IPS-15b (cell line): ENCODE data around the gene LFNG.
A peak's percentile ranks its signal among the peaks of the same experiment; 100 is the strongest.

Source experiments
- H3K27me3 ChIP-seq: one replicate; pipeline ENCODE4 v1.6.1; 2013; ENCODE audit warnings: low read length; ENCODE audit not compliant: control insufficient read depth, insufficient read depth
- H3K36me3 ChIP-seq: one replicate; pipeline ENCODE4 v1.6.1; 2013; ENCODE audit warnings: low read length; ENCODE audit not compliant: control insufficient read depth, insufficient read depth
- H3K4me1 ChIP-seq: one replicate; pipeline ENCODE4 v1.6.1; 2013; ENCODE audit warnings: mild to moderate bottlenecking, low read length; ENCODE audit not compliant: control insufficient read depth, insufficient read depth
- H3K4me3 ChIP-seq: one replicate; pipeline ENCODE4 v1.5.1; 2013; ENCODE audit warnings: low read depth, low read length
- H3K9ac ChIP-seq: one replicate; pipeline ENCODE4 v1.6.1; 2013; ENCODE audit warnings: low read depth, mild to moderate bottlenecking, low read length
- H3K9me3 ChIP-seq: one replicate; pipeline ENCODE4 v1.6.1; 2013; ENCODE audit warnings: mild to moderate bottlenecking, low read length; ENCODE audit not compliant: control insufficient read depth, insufficient read depth

LFNG gene

DNA sequence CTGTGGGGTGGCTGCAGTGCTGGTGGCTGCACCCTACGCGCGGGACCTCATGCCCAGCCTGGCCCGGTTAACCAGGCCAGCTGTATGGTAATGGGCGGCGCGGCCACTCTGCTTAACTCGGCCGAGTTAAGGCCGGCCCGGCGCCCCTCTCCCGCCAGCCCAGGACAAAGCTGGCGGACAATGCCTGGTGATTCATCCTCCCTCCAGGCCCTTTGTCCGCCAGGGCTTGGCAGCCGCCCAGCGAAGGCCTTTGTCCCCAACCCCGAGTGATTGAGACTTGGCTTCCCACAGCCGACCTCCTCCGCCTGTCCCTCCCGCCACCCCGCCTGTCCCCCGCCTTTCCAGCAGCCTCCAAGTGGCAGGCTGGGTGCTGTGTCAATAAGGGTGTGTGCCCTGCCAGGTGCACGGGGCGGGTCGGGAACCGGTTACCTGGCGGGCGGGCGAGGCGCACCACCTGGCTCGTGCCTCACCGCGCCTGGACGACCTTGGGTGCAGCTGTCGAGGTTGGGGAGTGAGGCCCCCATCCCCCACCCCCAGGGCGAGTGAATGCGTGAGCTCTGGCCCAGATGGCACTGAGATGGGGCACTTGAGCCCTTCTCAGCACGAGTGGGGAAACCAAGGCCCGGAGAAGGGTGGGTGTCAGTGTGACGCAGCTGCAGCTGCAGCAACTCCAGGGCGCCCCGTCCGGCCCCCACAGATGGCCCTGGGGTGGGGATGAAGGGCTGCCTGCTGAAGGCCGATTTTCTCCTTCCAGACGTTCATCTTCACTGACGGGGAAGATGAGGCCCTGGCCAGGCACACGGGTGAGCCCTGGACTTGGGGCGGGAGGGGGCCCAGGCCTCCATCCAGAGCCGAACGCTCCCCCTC is 4.6 kb downstream of the LFNG start:
- Histone ChIP-seq H3K9ac (no peak overlapping the region), H3K36me3 (peaks cover 34% of the 10 kb centered on the region), H3K27me3 (peaks cover 5% of the 10 kb centered on the region), H3K9me3 (no peaks in the 10 kb centered on the region), H3K4me1 (peaks cover 14% of the 10 kb centered on the region), H3K4me3 (peak overlapping the region; percentile 28)

DNA sequence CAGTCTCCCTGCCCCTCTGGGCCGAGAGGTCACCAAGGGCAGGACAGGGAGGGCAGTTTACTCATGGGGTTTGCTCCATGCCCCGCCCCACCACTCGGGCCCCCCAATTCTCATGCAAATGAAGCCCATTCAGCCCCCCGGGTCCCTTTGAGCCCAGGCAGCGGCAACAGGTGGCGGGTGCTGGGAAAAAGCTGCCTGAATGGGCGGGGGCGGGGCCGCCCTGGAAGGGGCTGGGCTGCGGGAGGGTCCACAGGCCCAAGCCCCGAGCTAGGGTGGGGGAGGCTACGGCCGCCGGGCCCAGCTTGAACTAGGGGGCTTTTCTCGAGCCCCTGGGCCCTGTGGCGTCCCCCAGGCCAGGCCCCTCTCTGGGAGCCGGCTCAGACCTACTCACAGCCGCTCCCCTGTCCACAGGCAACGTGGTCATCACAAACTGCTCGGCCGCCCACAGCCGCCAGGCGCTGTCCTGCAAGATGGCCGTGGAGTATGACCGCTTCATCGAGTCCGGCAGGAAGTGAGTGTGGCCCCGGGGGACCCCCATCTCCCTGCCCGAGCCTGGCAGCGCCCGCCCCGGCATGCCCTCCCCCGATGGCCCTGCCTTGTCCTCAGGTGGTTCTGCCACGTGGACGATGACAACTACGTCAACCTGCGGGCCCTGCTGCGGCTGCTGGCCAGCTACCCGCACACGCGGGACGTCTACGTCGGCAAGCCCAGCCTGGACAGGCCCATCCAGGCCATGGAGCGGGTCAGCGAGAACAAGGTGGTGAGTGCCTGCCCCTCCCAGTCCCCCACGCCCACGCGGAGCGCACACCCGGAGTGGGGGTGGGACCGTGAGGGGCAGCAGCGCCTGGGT is 5.5 kb downstream of the LFNG start:
- Histone ChIP-seq H3K9me3 (no peaks in the 10 kb centered on the region), H3K4me3 (no peak overlapping the region), H3K36me3 (peaks cover 34% of the 10 kb centered on the region), H3K4me1 (peaks cover 14% of the 10 kb centered on the region), H3K9ac (peak overlapping the region; percentile 24), H3K27me3 (peaks cover 5% of the 10 kb centered on the region)

DNA sequence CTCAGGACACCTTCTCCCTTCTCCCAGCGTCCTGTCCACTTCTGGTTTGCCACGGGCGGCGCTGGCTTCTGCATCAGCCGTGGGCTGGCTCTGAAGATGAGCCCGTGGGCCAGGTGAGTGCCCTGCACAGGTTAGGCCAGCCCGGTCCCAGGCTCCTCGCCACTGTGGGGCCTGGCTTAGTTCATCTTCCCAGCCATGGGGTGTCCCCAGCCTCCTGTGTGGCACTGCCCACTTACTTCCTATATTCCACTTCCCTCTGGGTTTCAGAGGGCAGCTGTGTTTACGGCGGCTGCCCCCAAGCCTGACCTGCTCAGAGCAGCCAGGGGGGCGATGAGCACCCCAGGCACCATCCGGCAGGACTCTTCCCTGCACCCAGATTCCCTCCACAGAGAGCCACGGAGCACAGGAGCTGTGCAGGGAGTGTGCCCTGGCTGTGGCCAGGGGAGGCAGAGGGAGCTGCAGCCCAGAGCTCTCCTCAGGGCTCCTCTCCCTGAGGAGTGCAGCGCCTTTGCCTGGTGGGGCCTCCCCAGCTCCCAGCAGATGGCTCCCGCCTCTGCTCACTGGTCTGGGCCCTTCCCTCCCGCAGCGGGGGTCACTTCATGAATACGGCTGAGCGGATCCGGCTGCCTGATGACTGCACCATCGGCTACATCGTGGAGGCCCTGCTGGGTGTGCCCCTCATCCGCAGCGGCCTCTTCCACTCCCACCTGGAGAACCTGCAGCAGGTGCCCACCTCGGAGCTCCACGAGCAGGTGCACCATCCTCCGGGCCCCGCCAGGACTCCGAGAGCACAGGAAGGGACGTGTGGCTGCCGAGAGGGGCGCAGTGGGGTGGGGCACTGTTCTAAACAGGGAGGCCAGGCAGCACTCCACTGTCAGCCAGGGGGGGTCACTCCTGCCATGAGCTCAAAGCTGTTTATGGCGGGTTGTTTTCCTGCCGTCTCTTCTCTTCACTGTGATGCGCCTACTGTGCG is 6.4 kb downstream of the LFNG start:
- no peaks in the 10 kb centered on the region for H3K9me3 ChIP-seq
- H3K9ac ChIP-seq = peak overlapping the region; percentile 24
- H3K4me1 ChIP-seq = peaks cover 14% of the 10 kb centered on the region
- H3K4me3 ChIP-seq = no peak overlapping the region
- H3K27me3 ChIP-seq = no peaks in the 10 kb centered on the region
- H3K36me3 ChIP-seq = peaks cover 34% of the 10 kb centered on the region

DNA sequence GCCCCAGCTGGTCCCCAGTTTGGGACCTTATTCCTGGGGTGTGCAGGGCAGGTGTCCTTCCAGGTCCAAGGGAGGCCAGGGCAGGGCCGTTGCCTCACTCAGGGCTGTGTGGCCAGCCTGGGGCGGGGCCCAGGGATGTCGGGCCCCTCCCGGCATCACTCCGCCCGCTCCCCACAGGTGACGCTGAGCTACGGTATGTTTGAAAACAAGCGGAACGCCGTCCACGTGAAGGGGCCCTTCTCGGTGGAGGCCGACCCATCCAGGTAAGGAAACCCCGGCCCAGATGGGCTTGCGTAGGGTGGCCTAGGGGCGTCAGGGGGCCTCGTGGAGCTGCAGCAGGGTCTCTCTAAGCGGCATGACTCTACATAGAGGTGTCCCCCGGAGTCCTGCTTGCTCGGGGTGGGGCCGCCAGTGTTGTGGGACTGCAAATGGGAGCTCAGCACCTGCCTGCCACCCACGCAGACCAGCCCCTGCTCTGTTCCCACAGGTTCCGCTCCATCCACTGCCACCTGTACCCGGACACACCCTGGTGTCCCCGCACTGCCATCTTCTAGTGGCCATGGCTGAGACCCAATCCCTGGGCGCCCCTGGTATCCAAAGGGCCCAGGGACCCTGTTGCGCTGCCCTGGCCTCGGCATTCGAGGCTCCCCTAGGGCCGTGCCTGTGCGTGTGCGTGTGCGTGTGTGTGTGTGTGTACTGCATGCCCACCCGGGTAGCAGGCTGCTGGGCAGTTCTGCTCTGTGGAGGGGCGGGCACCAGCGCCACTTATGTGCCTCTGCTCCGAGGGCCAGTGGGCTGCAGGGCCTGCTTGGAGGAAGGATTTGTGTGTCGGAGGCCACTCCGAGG is 7.3 kb downstream of the LFNG start:
- H3K27me3 ChIP-seq = no peaks in the 10 kb centered on the region
- no peak overlapping the region for H3K4me3 ChIP-seq
- H3K4me1 ChIP-seq = peaks cover 11% of the 10 kb centered on the region
- no peaks in the 10 kb centered on the region for H3K9me3 ChIP-seq
- peaks cover 34% of the 10 kb centered on the region for H3K36me3 ChIP-seq
- no peak overlapping the region for H3K9ac ChIP-seq

DNA sequence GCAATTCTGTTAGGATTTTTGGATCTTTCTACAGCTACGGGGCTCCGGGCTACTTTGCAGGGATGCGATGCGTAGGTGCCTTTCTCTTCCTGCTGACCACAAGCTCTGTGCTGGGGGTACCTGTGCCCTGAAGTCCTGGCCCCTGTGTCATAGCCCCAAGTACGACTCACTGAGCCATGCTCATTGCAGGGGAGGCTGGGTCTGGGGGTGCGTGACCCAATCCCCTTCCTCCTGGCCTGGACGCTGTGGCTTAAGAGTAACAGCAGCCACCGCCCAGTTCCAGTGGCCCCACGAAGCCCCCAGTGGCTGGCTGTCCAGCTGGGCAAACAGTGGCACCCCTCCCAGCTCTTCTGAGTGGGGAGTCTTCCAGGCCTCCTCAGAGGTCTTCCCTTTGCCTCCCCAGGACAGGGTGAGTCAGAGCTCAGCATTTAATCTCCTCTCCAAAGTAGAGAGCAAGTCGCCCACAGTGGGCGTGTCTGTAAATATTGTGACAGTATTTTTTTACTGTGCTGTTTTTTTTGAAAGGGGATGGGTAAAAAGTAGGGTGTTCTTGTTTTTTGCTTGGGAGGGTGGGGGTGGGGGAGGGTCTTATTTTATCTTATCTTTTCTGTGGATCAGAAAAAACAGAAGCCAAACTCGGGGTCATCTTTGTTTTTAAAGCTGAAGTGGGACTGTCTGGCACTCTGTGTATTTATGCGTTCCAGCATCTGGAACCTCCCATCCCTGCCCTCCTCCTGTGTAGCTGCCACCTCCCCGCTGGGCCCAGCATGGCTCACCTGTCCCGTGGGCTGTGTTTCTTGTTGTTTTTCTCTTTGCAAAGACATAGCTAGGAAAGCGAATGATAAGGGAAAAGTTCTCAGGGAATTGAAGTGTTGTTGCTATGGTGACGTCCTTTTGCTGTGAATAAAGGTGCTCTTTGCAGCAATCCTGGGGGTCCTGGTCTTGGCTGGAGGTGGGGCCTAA is 8.2 kb downstream of the LFNG start:
- Histone ChIP-seq H3K9ac (no peak overlapping the region), H3K9me3 (no peaks in the 10 kb centered on the region), H3K27me3 (no peaks in the 10 kb centered on the region), H3K36me3 (peaks cover 34% of the 10 kb centered on the region), H3K4me3 (no peak overlapping the region), H3K4me1 (peaks cover 5% of the 10 kb centered on the region)

DNA sequence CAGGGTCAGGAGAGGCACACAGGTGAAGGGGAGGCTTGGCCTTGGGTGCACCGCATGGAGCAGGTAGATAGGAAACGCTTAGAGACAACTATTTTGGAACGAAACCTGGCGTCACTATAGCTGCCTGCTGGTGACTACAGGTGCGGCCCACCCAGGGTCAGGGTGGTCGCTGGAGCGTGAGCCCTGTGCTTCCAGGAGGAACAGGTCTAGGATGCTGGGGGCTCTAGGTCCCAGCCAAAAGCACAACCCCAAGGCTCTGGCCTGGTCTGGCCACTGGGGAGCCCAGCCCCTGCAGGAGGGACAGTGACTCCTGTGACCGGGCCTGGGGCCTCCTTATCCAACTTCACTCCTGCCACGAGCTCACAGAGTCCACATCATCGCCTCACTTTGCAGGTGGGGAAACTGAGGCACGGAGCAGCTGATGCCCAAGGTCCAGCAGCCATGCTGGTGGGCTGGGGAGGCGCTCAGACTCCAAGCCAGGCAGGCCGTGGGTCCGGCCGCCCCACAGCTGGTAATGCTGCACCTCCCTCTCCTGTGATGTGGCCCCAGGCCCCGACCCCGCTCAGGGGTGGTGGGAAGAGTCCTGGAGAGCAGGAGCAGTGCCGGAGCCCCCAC is 9.0 kb downstream of the LFNG start:
- Histone ChIP-seq H3K9ac (no peak overlapping the region), H3K36me3 (peaks cover 34% of the 10 kb centered on the region), H3K27me3 (no peaks in the 10 kb centered on the region), H3K9me3 (no peaks in the 10 kb centered on the region), H3K4me1 (peaks cover 2% of the 10 kb centered on the region), H3K4me3 (no peak overlapping the region)

DNA sequence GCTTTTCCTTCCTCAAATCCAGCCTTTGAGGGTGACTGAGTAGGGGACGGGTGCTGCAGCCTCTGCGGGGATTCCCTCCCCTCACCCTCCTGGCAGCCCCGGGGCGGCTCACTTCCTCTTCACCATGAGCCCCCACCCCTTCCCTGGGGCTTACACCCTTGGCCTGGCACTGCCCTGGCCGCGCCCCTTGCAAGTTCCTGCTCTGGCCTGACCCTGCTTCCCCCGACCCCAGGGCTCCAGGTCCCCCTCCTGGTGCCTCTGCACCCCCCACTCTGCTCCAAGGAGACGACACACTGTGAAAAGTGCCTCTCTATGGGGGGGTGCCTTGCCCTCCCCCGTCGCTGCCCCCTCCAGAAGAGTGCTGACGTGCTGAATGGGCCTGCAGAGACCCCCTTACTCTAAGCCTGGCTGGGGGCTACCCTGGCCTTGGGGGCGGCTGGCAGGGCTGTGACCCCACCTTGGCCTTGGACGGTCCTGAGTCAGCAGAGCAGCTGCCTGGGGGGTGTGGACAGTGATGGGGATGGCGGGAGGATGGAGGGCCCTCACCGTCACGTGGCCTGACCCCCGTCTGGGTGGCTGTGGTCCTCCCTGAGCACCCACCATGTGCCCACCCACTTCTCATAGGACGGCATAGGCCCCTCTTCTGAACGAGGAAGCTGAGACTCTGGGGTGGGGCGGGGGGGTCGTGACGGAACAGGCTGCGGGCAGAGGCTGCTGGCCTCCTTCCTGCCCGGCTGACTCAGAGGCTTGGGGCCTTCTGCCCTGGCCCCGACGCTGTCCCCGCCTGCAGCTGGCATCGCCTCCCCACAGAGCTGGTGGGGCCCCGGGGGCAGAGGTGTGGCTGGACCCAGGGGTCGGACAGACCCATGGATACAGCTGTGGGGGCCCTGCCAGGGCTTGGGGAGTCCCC is 9.8 kb downstream of the LFNG start:
- Histone ChIP-seq H3K9ac (no peak overlapping the region), H3K27me3 (no peaks in the 10 kb centered on the region), H3K4me1 (peaks cover under 1% of the 10 kb centered on the region), H3K9me3 (no peaks in the 10 kb centered on the region), H3K4me3 (no peak overlapping the region), H3K36me3 (peaks cover 34% of the 10 kb centered on the region)

DNA sequence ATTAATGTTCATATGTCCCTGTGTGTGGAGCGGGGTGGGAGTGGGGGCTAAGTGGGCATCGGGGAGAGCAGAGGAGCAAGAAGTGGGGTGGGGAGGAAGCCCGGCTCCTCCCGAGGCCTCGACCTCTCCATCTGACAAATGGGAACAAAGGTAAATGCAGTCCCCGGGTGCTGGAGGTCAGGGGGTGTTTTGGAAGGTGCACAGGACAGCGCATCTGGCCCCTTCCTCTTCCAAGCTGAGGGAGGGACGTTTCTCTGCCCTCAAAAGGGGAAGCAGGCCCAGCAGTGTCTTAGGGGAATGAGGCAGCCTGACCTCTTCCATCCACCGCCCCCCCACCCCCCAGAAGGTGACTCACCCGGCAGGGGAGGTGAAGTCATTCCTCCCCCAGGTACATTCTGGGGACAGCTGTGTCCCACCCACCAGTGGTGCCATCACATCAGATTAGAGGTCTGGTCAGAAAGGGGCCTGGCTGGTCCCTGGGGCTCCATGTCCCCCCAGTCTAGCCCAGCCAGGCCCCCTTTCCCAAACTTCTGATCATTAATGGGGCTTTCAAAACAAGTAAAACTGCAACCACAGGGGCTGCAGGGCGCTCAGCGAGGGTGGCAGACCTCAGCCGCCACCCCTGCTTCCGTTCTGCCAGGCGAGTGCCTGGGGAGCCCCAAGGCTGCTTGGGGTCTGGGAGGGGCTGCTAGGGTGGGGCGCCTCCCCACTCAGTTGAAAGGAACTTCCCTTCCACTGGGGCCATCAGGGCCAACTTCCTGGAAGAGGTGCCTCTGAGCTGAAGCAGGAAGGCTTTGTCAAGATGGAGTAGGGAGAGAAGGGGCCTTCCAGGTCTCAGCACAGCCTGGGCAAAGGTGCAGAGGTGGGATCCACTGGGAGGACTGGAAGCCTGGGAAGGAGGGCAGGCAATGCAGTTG is 10.8 kb downstream of the LFNG start:
- Histone ChIP-seq H3K9me3 (no peaks in the 10 kb centered on the region), H3K36me3 (peaks cover 31% of the 10 kb centered on the region), H3K4me1 (no peaks in the 10 kb centered on the region), H3K27me3 (no peaks in the 10 kb centered on the region), H3K9ac (no peak overlapping the region), H3K4me3 (no peak overlapping the region)
